ENCODE data around the gene ATXN7. TPM values are rescaled to one million over a fixed set of nuclear protein-coding genes. Genes with fewer than 3 reads are reported as not detected.

ATXN7 gene
- total RNA-seq, 1 experiment from 2014 or later: 36.7 TPM

DNA sequence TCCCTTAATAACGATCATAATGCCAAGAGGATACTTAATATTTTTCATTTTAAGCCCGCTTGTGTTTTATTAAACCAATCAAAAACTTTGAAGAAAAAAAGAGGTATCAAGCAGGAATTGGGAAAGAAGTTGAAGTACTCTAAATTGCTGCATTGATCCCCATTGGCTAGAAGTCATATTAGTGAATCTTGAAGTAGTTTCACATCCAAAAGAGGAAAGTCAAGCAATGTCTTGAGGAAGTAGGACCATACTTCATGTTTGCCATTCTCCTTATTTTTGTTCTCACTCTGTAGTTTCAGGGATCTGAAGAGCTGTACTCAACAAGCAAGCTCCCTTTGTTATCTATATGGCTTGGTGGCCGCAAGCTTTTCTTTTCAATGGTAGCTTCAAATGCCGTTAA is 46.3 kb downstream of the ATXN7 start:
- TF ChIP-seq, protein P1, sequence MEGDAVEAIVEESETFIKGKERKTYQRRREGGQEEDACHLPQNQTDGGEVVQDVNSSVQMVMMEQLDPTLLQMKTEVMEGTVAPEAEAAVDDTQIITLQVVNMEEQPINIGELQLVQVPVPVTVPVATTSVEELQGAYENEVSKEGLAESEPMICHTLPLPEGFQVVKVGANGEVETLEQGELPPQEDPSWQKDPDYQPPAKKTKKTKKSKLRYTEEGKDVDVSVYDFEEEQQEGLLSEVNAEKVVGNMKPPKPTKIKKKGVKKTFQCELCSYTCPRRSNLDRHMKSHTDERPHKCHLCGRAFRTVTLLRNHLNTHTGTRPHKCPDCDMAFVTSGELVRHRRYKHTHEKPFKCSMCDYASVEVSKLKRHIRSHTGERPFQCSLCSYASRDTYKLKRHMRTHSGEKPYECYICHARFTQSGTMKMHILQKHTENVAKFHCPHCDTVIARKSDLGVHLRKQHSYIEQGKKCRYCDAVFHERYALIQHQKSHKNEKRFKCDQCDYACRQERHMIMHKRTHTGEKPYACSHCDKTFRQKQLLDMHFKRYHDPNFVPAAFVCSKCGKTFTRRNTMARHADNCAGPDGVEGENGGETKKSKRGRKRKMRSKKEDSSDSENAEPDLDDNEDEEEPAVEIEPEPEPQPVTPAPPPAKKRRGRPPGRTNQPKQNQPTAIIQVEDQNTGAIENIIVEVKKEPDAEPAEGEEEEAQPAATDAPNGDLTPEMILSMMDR (IDR thresholded peaks at IDR 0.05; ENCODE audit: unreplicated experiment): no peak
- H3K4me1 Mint-ChIP-seq (ENCODE audit: insufficient read depth, unreplicated experiment): no peaks in the 10 kb centered on the region
- CTCF ChIA-PET: interaction anchor here (0.6 to 1.4 kb wide), 3 partner anchors 84 to 560 kb away, joined by 3 to 4 read pairs (median 3); no protein-coding TSS in a partner anchor
- DNase-seq (ENCODE audit: unreplicated experiment): no peak
- H3K9me3 Mint-ChIP-seq (ENCODE audit: unreplicated experiment): no peaks in the 10 kb centered on the region
- POLR2A ChIA-PET: interaction anchor here (0.7 kb wide), 1 partner anchor 10 kb away, joined by 3 read pairs; no protein-coding TSS in a partner anchor
- no TSS peak for BruUV-seq (replicated peaks)
- intact Hi-C loops (cut with micrococcal nuclease): loop anchor here (5.0 kb wide), 2 partner anchors 52 to 563 kb away; no protein-coding TSS in a partner anchor
- no peak overlapping the region for H3K27ac Mint-ChIP-seq (ENCODE audit: low read depth, unreplicated experiment)
- H3K27me3 Mint-ChIP-seq (ENCODE audit: insufficient read depth, unreplicated experiment): no peaks in the 10 kb centered on the region
- H3K4me3 Mint-ChIP-seq (ENCODE audit: unreplicated experiment): no peak overlapping the region
- H3K36me3 Mint-ChIP-seq (ENCODE audit: insufficient read depth, unreplicated experiment): peaks cover 21% of the 10 kb centered on the region

DNA sequence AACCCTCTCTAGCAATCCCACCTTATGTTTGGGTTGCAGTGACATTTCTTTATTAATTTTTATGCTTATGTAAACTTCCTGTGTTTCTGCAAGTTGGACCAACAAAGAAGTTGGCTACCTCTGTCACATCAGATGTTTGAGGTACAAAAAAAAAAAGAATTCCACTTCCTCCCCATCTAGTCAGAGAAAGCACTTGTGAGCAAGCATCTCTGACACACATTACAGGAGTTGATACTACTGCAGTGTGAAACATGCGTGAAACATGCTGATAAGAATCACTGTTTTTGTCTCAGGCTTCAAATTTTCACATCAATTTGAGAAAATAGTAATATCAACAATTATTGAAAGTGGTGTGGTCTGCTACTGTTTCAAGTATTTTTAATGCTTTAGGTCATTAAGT is 47.2 kb downstream of the ATXN7 start:
- CTCF ChIA-PET: no interaction called here
- POLR2A ChIA-PET: interaction anchor here (0.9 to 1.8 kb wide), 8 partner anchors 8 to 1306 kb away, joined by 3 to 19 read pairs (median 4); partner anchors contain the start of gene PSMD6
- peak overlapping the region; percentile 91 for H3K27ac Mint-ChIP-seq (ENCODE audit: low read depth, unreplicated experiment)

DNA sequence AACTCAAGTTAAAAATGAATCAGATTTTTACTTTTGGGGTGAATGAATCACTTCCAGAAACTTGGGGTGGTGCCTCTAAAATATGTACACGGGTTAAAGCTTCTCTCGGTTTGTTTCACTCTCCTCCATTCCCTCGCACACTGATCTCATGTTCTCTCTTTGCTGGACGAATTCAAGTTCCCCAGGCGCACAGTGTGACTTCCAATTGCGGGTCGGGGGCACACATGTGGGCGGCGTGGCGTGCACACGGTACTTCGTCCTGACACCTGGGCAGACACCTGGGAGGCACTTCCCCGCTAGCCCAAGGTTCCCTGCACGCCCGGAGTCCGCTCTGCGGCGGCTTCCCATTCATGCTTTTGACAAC is 47.8 kb downstream of the ATXN7 start:
- TF ChIP-seq, protein P1 (IDR thresholded peaks at IDR 0.05; ENCODE audit: unreplicated experiment): no peak
- H3K4me1 Mint-ChIP-seq (ENCODE audit: insufficient read depth, unreplicated experiment): no peaks in the 10 kb centered on the region
- no peaks in the 10 kb centered on the region for H3K27me3 Mint-ChIP-seq (ENCODE audit: insufficient read depth, unreplicated experiment)
- H3K27ac Mint-ChIP-seq (ENCODE audit: low read depth, unreplicated experiment): peak overlapping the region; percentile 91
- ChIA-PET CTCF (no interaction called here), POLR2A (interaction anchor here (0.6 to 1.8 kb wide), 15 partner anchors 9 to 1306 kb away, joined by 3 to 19 read pairs (median 4); partner anchors contain the start of genes ATXN7, PSMD6 and THOC7)
- no peaks in the 10 kb centered on the region for H3K9me3 Mint-ChIP-seq (ENCODE audit: unreplicated experiment)
- intact Hi-C loops (cut with micrococcal nuclease): loop anchor here (5.0 kb wide), 2 partner anchors 51 to 564 kb away; no protein-coding TSS in a partner anchor
- H3K4me3 Mint-ChIP-seq (ENCODE audit: unreplicated experiment): peak overlapping the region; percentile 77
- H3K36me3 Mint-ChIP-seq (ENCODE audit: insufficient read depth, unreplicated experiment): peaks cover 30% of the 10 kb centered on the region
- BruUV-seq (replicated peaks): no TSS peak
- DNase-seq (ENCODE audit: unreplicated experiment): no peak

More for the DNA sequence above, 47.2 kb downstream of the ATXN7 start:
- H3K4me3 Mint-ChIP-seq (ENCODE audit: unreplicated experiment): peak overlapping the region; percentile 77
- H3K27me3 Mint-ChIP-seq (ENCODE audit: insufficient read depth, unreplicated experiment): no peaks in the 10 kb centered on the region
- TF ChIP-seq, protein P1 (IDR thresholded peaks at IDR 0.05; ENCODE audit: unreplicated experiment): no peak
- no peaks in the 10 kb centered on the region for H3K9me3 Mint-ChIP-seq (ENCODE audit: unreplicated experiment)
- no peaks in the 10 kb centered on the region for H3K4me1 Mint-ChIP-seq (ENCODE audit: insufficient read depth, unreplicated experiment)
- DNase-seq (ENCODE audit: unreplicated experiment): no peak
- intact Hi-C loops (cut with micrococcal nuclease): loop anchor here (5.0 kb wide), 2 partner anchors 51 to 564 kb away; no protein-coding TSS in a partner anchor
- no TSS peak for BruUV-seq (replicated peaks)
- H3K36me3 Mint-ChIP-seq (ENCODE audit: insufficient read depth, unreplicated experiment): peaks cover 24% of the 10 kb centered on the region

DNA sequence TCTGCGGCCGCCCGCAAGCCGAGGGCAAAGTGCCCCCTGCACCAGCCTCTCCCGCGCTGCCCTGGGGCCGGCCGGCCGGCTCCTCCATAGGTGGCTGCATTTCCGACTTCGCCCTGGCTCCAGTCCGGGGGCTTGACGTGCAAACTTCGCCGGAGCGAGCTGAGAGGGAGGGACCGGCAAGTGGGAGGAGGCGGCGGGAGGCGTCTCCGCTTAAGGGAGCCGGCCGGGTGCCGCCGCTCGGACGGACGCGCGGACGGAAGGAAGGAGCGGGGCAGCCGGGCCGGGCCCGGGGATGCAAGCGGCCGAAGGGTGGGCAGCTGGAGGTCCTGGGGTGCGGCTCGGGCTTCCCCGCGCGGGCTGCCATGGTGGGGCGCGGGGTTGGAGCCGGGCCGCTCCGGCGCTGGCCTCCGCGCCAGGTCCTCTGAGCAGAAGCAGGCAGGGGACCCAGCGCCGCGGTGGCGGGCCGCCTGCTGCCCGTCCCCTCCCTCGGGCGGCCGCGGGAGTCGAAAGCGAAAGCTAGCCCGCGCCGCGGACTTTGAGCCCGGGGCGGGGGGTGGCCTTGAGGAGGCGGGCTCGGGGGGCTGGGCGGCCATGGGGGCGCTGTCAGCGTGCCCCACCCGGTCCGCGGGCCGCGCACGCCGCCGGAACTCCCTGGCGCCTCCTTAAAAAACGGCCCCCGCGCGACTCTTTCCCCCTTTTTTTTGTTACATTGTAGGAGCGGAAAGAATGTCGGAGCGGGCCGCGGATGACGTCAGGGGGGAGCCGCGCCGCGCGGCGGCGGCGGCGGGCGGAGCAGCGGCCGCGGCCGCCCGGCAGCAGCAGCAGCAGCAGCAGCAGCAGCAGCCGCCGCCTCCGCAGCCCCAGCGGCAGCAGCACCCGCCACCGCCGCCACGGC is 48.5 kb downstream of the ATXN7 start, which contains the start of gene SCAANT1:
Gene SCAANT1 (minus strand): TSS at position 511 of the 895 bp plus-strand sequence.
- intact Hi-C loops (cut with micrococcal nuclease): loop anchor here (1.0 to 5.0 kb wide), 4 partner anchors 48 to 565 kb away; no protein-coding TSS in a partner anchor
- H3K9me3 Mint-ChIP-seq (ENCODE audit: unreplicated experiment): no peaks in the 10 kb centered on the region
- peak within 1 kb of the TSS; percentile 91 for H3K27ac Mint-ChIP-seq (ENCODE audit: low read depth, unreplicated experiment)
- DNase-seq (ENCODE audit: unreplicated experiment): peak; percentile 92
- H3K4me3 Mint-ChIP-seq (ENCODE audit: unreplicated experiment): peak within 1 kb of the TSS; percentile 77
- CTCF ChIA-PET: interaction anchor here (0.6 kb wide), 1 partner anchor 53 kb away, joined by 5 read pairs; no protein-coding TSS in a partner anchor
- no peaks in the 10 kb centered on the region for H3K4me1 Mint-ChIP-seq (ENCODE audit: insufficient read depth, unreplicated experiment)
- H3K36me3 Mint-ChIP-seq (ENCODE audit: insufficient read depth, unreplicated experiment): peaks cover 35% of the 10 kb centered on the region
- TF ChIP-seq, protein P1 (IDR thresholded peaks at IDR 0.05; ENCODE audit: unreplicated experiment): no peak
- BruUV-seq (replicated peaks): no TSS peak
- H3K27me3 Mint-ChIP-seq (ENCODE audit: insufficient read depth, unreplicated experiment): no peaks in the 10 kb centered on the region
- POLR2A ChIA-PET: interaction anchor here (0.6 to 1.8 kb wide), 16 partner anchors 10 to 111 kb away, joined by 3 to 19 read pairs (median 4); partner anchors contain the start of genes ATXN7, PSMD6 and THOC7

Data from MCF 10A (cell line).